Keratinocyte (primary cell): ENCODE data around the gene PRKN. TPM values are rescaled to one million over a fixed set of nuclear protein-coding genes. Genes with fewer than 3 reads are reported as not detected.

Experiments used
- DNase-seq: peaks from one replicate; pipeline ENCODE4 v3.0.0-alpha.2; 2011; ENCODE audit warnings: low read depth, missing footprints, low spot score
- FAIRE-seq: peaks from 2 replicates; lab custom pipeline; 2011; peaks lifted over from hg19 to GRCh38; lab: Jason Lieb, UNC
- H2AFZ ChIP-seq: 2 replicates; pipeline ENCODE4 v1.6.0; 2012; ENCODE audit warnings: low read length, control low read depth, inconsistent platforms; ENCODE audit not compliant: control insufficient read depth
- H3K27ac ChIP-seq: 2 replicates; pipeline ENCODE4 v1.5.1; 2011; ENCODE audit warnings: low read length; ENCODE audit not compliant: control insufficient read depth, insufficient read depth
- H3K27me3 ChIP-seq: 3 replicates; pipeline ENCODE4 v1.6.0; 2011; ENCODE audit warnings: low read length; ENCODE audit not compliant: control insufficient read depth, insufficient read depth; ENCODE audit errors: extremely low read depth
- H3K36me3 ChIP-seq, 2 experiments: 2 replicates in 1 of 2; 3 replicates in 1 of 2; pipeline ENCODE4 v1.5.1; 2011; ENCODE audit warnings: low read length in 2 of 2, mild to moderate bottlenecking in 1 of 2; ENCODE audit not compliant: control insufficient read depth in 2 of 2, insufficient read depth in 2 of 2; ENCODE audit errors: extremely low read depth in 1 of 2
- H3K4me1 ChIP-seq: 3 replicates; pipeline ENCODE4 v1.5.1; 2011; ENCODE audit warnings: low read length; ENCODE audit not compliant: control insufficient read depth, insufficient read depth; ENCODE audit errors: extremely low read depth
- H3K4me2 ChIP-seq: 3 replicates; pipeline ENCODE4 v1.6.0; 2011; ENCODE audit warnings: low read depth, low read length; ENCODE audit not compliant: control insufficient read depth, insufficient read depth; ENCODE audit errors: extremely low read depth
- H3K4me3 ChIP-seq, 3 experiments: fragments of 200-600 bp in 1 of 3; sonication (generic) in 1 of 3; 2 replicates in 2 of 3; 3 replicates in 1 of 3; pipeline ENCODE4 v1.5.1; 2011 to 2016; ENCODE audit warnings: low read length in 3 of 3, mild to moderate bottlenecking in 3 of 3, control low read depth in 2 of 3, inconsistent platforms in 1 of 3, low read depth in 1 of 3, mixed read lengths in 1 of 3, mixed run types in 1 of 3, moderate library complexity in 1 of 3; ENCODE audit not compliant: control insufficient read depth in 2 of 3, insufficient read depth in 2 of 3; ENCODE audit errors: extremely low read depth in 1 of 3
- H3K79me2 ChIP-seq: 2 replicates; pipeline ENCODE4 v1.6.0; 2012; ENCODE audit warnings: low read length; ENCODE audit not compliant: control insufficient read depth, insufficient read depth
- H3K9ac ChIP-seq: 3 replicates; pipeline ENCODE4 v1.6.0; 2011; ENCODE audit warnings: low read length; ENCODE audit not compliant: control insufficient read depth, insufficient read depth; ENCODE audit errors: extremely low read depth
- H3K9me1 ChIP-seq: 3 replicates; pipeline ENCODE4 v1.6.0; 2011; ENCODE audit warnings: low read length; ENCODE audit not compliant: control insufficient read depth, insufficient read depth; ENCODE audit errors: extremely low read depth
- H3K9me3 ChIP-seq: 2 replicates; pipeline ENCODE4 v1.5.1; 2012; ENCODE audit warnings: low read depth, low read length; ENCODE audit not compliant: control insufficient read depth
- H4K20me1 ChIP-seq: 3 replicates; pipeline ENCODE4 v1.6.0; 2011; ENCODE audit warnings: low read length; ENCODE audit not compliant: control insufficient read depth, insufficient read depth; ENCODE audit errors: extremely low read depth
- EZH2 ChIP-seq: IDR thresholded peaks from one replicate; pipeline ENCODE4 v1.6.1; 2012; ENCODE audit warnings: inconsistent platforms, mild to moderate bottlenecking, low read length, moderate library complexity
- dilution Hi-C: fragments of 300-500 bp; cut with MboI; formaldehyde crosslinking; loops from one replicate; pipeline ENCODE4 v1.7.0; 2020; ENCODE audit warnings: low sequenced_read_pairs; ENCODE audit not compliant: extremely low pct_ligation_motif_present
- polyA plus RNA-seq, 5 experiments: library from polyadenylated mRNA; depleted of rRNA in 3 of 5; stranded (reverse) in 3 of 5; stranded (forward) in 1 of 5; unstranded in 1 of 5; fragments of >200 nt; gene quantifications; 1 replicate in 1 of 5; 2 replicates in 3 of 5; 3 replicates in 1 of 5; pipeline versions ENCODE4 v1.2.1 to v1.2.3, GENCODE V29; 2011 to 2012; ENCODE audit warnings: missing spikeins in 2 of 5, low read depth in 1 of 5, low replicate concordance in 1 of 5
- TF ChIP-seq, protein P1 (sequence below), 3 experiments: IDR thresholded peaks in 1 of 3; conservative IDR thresholded peaks in 1 of 3; optimal IDR thresholded peaks in 1 of 3; 2 replicates in 2 of 3; 3 replicates in 1 of 3; pipeline versions ENCODE3 to v1.5.1; 2011; ENCODE audit warnings: low read length in 3 of 3, mild to moderate bottlenecking in 3 of 3, moderate library complexity in 2 of 3, control low read depth in 1 of 3, inconsistent platforms in 1 of 3; ENCODE audit not compliant: insufficient read depth in 2 of 3; ENCODE audit errors: extremely low read depth in 1 of 3

PRKN gene
- polyA plus RNA-seq, 1 donor (not counting 4 experiments of a cell fraction or from before 2014, with no cell fraction given), result 0.67 TPM

DNA sequence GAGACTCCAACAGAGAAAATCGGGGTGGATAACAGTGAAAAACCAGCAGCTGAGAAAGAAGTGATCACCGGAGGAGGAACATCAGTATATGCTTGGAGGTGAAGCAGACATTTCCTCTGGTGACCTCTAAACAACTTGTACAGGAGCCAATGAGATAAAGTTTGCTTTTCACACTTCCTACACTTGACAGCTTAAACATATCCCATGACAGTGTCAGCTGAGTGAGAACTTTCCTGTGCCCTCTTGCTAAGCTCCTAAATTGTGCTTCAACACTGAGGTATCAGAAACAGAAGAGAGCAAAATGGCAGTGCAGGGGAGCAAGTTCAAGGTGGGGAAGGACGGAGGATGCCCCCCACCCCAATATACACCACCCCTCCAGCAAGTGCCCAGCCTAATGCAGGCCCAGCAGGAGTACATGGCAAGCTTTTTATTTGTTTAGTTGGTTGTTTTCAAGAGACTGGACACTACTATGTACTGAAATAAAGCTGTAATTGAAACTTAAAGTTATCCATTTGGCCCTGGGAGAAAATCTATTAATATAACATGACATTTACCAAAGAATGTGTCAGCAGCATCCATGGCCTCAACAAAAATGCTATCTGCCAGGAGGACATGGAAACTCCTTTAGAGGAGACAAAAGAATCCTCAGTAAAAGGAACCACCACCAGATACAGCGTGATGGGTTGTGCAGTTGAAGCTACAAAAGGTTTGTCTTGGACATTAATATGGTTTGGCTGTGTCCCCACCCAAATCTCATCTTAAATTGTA is 540.2 kb downstream of the PRKN start:
- Histone ChIP-seq H3K4me2 (no peak overlapping the region), H3K4me3 (no peak overlapping the region), H2AFZ (no peak overlapping the region), H3K9me1 (no peaks in the 10 kb centered on the region), H3K4me1 (peaks cover 2% of the 10 kb centered on the region), H3K9ac (no peak overlapping the region), H3K36me3 (no peaks in the 10 kb centered on the region), H3K27me3 (no peaks in the 10 kb centered on the region), H3K79me2 (no peaks in the 10 kb centered on the region), H4K20me1 (no peaks in the 10 kb centered on the region), H3K27ac (no peak overlapping the region), H3K9me3 (no peaks in the 10 kb centered on the region)
- TF ChIP-seq EZH2, result no peak
- TF ChIP-seq, protein P1, sequence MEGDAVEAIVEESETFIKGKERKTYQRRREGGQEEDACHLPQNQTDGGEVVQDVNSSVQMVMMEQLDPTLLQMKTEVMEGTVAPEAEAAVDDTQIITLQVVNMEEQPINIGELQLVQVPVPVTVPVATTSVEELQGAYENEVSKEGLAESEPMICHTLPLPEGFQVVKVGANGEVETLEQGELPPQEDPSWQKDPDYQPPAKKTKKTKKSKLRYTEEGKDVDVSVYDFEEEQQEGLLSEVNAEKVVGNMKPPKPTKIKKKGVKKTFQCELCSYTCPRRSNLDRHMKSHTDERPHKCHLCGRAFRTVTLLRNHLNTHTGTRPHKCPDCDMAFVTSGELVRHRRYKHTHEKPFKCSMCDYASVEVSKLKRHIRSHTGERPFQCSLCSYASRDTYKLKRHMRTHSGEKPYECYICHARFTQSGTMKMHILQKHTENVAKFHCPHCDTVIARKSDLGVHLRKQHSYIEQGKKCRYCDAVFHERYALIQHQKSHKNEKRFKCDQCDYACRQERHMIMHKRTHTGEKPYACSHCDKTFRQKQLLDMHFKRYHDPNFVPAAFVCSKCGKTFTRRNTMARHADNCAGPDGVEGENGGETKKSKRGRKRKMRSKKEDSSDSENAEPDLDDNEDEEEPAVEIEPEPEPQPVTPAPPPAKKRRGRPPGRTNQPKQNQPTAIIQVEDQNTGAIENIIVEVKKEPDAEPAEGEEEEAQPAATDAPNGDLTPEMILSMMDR (optimal IDR thresholded peaks at IDR 0.05 in 1 of 3, IDR thresholded peaks at IDR 0.05 in 1 of 3, conservative IDR thresholded peaks at IDR 0.05 in 1 of 3; ENCODE audit: extremely low read depth in 1 of 3, insufficient read depth in 2 of 3, low read length in 3 of 3), result no peak
- DNase-seq, result no peak
- dilution Hi-C loops, result no loop called here
- no peak for FAIRE-seq

DNA sequence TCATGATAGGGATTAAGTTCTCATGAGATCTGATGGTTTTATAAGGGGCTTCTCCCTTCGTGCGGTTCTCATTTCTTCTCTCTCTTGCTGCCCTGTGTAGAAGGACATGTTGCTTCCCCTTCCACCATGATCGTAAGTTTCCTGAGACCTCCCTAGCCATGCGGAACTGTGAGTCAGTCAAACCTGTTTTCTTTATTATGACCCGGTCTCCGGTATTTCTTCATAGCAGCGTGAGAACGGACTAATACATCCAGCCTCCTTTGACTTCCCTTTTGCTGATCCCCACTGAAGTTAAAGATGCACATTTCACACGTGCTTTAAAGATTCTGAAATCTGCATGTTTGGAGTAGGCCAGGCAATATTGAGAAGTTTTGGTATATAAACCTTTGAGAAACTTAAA is 543.1 kb downstream of the PRKN start:
- dilution Hi-C loops, result no loop called here
- H3K36me3 ChIP-seq, result no peaks in the 10 kb centered on the region
- H4K20me1 ChIP-seq, result no peaks in the 10 kb centered on the region
- no peaks in the 10 kb centered on the region for H3K79me2 ChIP-seq
- FAIRE-seq (no peak), DNase-seq (no peak)
- no peak overlapping the region for H3K4me3 ChIP-seq
- no peaks in the 10 kb centered on the region for H3K27me3 ChIP-seq
- no peaks in the 10 kb centered on the region for H3K9me1 ChIP-seq
- H3K4me1 ChIP-seq, result peaks cover 7% of the 10 kb centered on the region
- TF ChIP-seq EZH2, result no peak
- TF ChIP-seq, protein P1 (optimal IDR thresholded peaks at IDR 0.05 in 1 of 3, IDR thresholded peaks at IDR 0.05 in 1 of 3, conservative IDR thresholded peaks at IDR 0.05 in 1 of 3; ENCODE audit: extremely low read depth in 1 of 3, insufficient read depth in 2 of 3, low read length in 3 of 3), result no peak
- no peak overlapping the region for H2AFZ ChIP-seq
- no peak overlapping the region for H3K4me2 ChIP-seq
- H3K27ac ChIP-seq, result no peak overlapping the region
- no peaks in the 10 kb centered on the region for H3K9me3 ChIP-seq
- no peak overlapping the region for H3K9ac ChIP-seq
